Measurements from ENCODE around the gene TBC1D9B.

Gene TBC1D9B

DNA sequence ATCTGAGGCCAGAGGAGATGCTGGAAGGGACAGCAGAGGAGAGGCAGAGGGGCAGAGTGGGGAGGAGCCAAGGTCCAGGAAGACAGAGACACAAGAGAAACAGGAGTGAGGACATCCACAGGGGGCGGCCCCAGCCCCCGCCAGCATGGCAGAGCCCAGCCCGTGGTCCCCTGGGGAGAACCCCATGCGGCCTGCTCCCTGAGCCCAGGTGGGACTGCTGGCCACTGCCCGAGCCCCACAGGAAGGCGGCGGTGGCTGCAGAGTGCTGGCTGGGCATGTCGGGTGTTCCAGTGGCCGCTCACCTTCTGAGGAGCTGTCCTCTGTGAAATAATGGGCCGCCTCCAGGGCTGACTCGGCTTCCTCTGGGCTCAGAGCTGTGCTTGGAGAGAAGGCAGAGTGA lies 40.2 kb downstream of the TBC1D9B start:
- in situ Hi-C loops (cut with MboI; ENCODE audit: low sequenced_read_pairs, unreplicated experiment), result no loop called here
- TF ChIP-seq, protein P1, sequence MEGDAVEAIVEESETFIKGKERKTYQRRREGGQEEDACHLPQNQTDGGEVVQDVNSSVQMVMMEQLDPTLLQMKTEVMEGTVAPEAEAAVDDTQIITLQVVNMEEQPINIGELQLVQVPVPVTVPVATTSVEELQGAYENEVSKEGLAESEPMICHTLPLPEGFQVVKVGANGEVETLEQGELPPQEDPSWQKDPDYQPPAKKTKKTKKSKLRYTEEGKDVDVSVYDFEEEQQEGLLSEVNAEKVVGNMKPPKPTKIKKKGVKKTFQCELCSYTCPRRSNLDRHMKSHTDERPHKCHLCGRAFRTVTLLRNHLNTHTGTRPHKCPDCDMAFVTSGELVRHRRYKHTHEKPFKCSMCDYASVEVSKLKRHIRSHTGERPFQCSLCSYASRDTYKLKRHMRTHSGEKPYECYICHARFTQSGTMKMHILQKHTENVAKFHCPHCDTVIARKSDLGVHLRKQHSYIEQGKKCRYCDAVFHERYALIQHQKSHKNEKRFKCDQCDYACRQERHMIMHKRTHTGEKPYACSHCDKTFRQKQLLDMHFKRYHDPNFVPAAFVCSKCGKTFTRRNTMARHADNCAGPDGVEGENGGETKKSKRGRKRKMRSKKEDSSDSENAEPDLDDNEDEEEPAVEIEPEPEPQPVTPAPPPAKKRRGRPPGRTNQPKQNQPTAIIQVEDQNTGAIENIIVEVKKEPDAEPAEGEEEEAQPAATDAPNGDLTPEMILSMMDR (IDR thresholded peaks at IDR 0.05; ENCODE audit: borderline replicate concordance, control extremely low read depth, extremely low read depth, insufficient read depth, missing control alignments), result no peak
- no peak for DNase-seq (ENCODE audit: low spot score)

DNA sequence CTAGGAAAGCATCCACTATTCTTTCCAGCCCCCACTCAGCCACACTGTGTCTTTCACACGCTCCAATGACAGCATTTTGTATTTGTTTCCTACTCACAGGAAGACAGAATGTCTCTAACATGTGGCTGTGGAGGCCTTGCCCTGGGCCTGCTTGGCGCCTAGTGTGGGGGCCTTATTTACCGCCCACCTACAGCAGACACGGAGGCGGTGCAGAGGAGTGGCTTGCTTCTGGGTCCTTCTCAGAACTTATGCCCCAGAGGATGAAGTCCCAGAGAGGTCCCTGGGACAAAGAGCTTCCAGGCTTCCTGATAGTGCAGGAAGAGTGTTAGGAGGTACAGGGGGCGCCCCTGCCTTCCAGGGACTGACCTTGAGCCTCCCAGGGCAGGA lies 40.6 kb downstream of the TBC1D9B start:
- DNase-seq (ENCODE audit: low spot score), result no peak
- in situ Hi-C loops (cut with MboI; ENCODE audit: low sequenced_read_pairs, unreplicated experiment), result no loop called here
- TF ChIP-seq, protein P1 (IDR thresholded peaks at IDR 0.05; ENCODE audit: borderline replicate concordance, control extremely low read depth, extremely low read depth, insufficient read depth, missing control alignments), result no peak

DNA sequence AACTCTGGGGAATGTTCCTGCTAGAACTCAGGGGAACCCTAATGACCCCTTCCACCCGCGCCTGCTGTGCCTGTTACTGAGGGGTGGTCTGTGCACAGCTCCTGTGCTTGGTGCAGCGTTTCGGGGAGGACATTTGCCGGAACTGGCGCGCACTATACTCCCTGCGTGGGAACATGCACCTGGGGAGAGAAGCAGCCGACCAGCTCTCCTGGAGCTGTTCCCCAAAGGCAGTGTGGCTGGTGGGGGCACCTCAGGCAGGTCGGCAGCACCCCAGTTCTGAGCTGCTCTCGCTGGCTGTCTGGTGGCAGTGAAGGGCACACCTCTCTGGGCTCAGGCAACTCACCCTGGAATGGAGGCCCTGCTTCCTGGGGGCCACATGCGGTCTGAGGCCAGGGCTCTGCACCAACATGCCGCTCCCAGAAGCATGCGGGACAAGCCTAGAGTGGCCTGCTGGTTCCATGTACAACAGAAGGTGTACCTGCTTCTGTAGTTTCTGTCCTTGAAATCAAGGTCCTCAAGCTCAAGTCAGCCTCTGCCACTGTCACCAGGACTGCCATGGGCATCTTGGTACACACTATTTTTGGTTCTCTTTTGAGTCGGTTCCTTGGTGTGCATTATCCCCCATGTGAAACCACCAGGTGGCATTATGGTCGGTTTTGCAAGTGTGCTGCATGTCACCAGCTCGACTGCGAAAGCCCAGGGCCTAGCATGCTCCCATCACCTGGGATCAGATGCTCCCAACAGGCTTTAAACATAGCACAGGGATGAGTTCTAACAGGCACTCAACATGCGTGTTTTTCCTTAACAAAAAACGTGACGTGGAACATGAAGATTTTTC lies 41.2 kb downstream of the TBC1D9B start:
- DNase-seq (ENCODE audit: low spot score), result no peak
- in situ Hi-C loops (cut with MboI; ENCODE audit: low sequenced_read_pairs, unreplicated experiment), result no loop called here
- TF ChIP-seq, protein P1 (IDR thresholded peaks at IDR 0.05; ENCODE audit: borderline replicate concordance, control extremely low read depth, extremely low read depth, insufficient read depth, missing control alignments), result peak; percentile 12

DNA sequence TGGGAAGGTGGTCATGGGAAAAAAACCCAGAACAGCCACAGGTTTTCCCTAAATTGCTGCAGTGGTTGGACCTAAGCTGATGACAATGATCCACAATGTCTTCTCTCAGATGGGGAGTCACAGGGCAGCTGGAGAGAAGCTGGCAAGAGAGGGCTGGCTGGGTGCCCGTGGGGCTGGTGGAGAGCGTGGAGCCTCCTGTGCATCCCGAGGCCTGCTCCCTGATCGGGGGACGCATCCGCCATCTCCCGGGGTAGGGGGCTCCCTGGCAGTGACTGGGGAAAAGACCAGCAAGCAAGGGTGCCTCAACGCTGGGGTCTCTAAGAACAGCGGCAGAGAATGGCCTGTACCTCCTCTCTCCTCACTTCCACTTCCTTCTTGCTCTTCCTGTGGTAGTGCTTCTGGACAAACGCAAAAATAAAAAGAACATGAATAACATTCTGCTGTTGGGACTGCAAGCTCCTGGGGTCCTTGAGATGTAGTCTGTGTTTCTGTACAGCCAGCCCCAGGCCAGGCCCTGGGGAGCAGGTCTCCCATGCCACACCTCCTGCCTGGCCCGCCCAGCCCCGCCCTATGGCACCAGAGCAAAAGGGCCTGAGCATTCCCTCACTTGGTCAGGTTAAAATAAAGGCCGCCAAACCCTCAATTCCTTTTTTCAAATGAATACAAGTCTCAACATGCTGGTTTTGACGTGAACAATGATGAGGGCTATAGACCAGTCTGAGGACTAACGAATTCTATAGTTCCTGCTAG lies 42.0 kb downstream of the TBC1D9B start:
- TF ChIP-seq, protein P1 (IDR thresholded peaks at IDR 0.05; ENCODE audit: borderline replicate concordance, control extremely low read depth, extremely low read depth, insufficient read depth, missing control alignments), result no peak
- DNase-seq (ENCODE audit: low spot score), result no peak
- in situ Hi-C loops (cut with MboI; ENCODE audit: low sequenced_read_pairs, unreplicated experiment), result no loop called here

DNA sequence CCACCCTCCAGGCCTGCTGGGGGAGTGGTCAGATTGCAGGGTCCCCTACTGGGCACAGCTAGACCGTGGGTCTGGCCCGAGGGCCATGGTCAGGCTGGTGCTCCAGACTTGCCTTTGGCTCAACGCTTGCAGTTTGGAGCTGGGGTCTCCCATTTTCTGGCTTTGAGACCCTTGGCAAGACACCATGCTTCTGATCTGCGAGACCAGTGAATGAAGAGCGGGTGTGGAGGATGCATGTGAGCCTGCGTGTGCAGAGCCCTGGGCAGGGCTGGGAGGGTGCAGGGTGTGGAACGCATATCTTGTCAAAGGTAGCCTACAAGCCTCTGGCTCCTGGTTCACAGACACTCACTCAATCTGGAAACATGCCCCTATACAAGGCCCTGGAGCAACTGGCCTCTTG lies 43.0 kb downstream of the TBC1D9B start:
- in situ Hi-C loops (cut with MboI; ENCODE audit: low sequenced_read_pairs, unreplicated experiment), result no loop called here
- DNase-seq (ENCODE audit: low spot score), result no peak
- TF ChIP-seq, protein P1 (IDR thresholded peaks at IDR 0.05; ENCODE audit: borderline replicate concordance, control extremely low read depth, extremely low read depth, insufficient read depth, missing control alignments), result no peak

DNA sequence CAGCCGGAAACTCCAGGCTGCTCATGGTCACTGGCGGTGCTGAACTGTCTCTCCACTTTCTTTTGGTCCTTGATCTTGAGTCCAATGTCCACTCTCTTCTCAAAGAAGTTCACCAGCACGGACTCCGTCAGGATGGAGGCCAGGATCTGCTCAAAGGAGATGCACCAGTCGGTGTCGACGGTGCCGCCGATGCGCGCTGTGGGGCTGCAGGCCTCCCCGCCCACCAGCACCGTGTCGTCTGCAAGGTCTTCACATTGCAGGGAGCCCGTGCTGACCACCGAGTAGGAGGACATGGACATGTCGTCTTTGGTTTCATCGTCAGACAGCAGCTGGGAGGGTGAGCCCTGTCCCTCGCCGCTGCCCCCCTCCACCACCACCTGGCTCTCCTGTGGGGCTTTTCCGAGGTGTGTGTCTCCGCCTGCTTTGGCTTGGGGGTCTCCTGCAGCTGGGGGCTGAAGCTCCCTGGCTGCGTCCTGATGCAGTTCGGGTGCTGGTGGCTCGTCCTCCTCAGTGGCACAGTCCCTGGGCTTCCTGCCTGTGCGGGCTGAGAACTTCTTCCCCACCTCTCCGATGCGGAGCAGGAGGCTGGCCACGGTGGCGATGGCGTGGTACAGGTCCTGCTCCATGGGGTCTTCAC lies 44.1 kb downstream of the TBC1D9B start:
- in situ Hi-C loops (cut with MboI; ENCODE audit: low sequenced_read_pairs, unreplicated experiment), result no loop called here
- TF ChIP-seq, protein P1 (IDR thresholded peaks at IDR 0.05; ENCODE audit: borderline replicate concordance, control extremely low read depth, extremely low read depth, insufficient read depth, missing control alignments), result no peak
- DNase-seq (ENCODE audit: low spot score), result no peak
